Adrenal gland (tissue), 12 donors: Measurements from ENCODE around the gene NUTF2. TPM values are rescaled to one million over a fixed set of nuclear protein-coding genes. Genes with fewer than 3 reads are reported as not detected.

Experiments
- DNase-seq, 7 donors: peaks; one replicate each; pipeline ENCODE4 v3.0.0-alpha.2; 2019 to 2020
- H3K27ac ChIP-seq, 5 donors: fragments of 200-600 bp; sonication (generic) in 4 of 5; 1 replicate in 3 of 5; 2 replicates in 2 of 5; pipeline versions ENCODE4 v1.5.1 to v1.8.0; 2016 to 2020; ENCODE audit warnings: mild to moderate bottlenecking in 1 of 5
- H3K27me3 ChIP-seq: fragments of 200-600 bp; 2 replicates; pipeline ENCODE4 v1.8.0; 2021
- H3K36me3 ChIP-seq, 2 donors: fragments of 200-600 bp; replicated peaks in 1 of 2; 1 replicate in 1 of 2; 2 replicates in 1 of 2; pipeline versions ENCODE4 v1.5.1 to v1.8.0; 2018 to 2022
- H3K4me1 ChIP-seq, 2 donors: fragments of 200-600 bp; replicated peaks in 1 of 2; 1 replicate in 1 of 2; 2 replicates in 1 of 2; pipeline versions ENCODE4 v1.5.1 to v1.8.0; 2018 to 2021
- H3K4me3 ChIP-seq, 4 donors: fragments of 200-600 bp; sonication (generic) in 3 of 4; one replicate each; pipeline ENCODE4 v1.5.1; 2016 to 2018
- H3K9me3 ChIP-seq, 3 donors: fragments of 200-600 bp; sonication (generic) in 1 of 3; replicated peaks in 1 of 3; 1 replicate in 2 of 3; 2 replicates in 1 of 3; pipeline versions ENCODE4 v1.5.1 to v1.8.0; 2016 to 2021
- CTCF ChIP-seq, 6 experiments: fragments of 450-650 bp in 4 of 6; fragments of 200-600 bp in 2 of 6; sonication (generic) in 1 of 6; IDR thresholded peaks; 1 replicate in 5 of 6; 2 replicates in 1 of 6; pipeline versions ENCODE4 v1.5.1 to v1.8.0; 2016 to 2021; ENCODE audit warnings: antibody characterized with exemption in 6 of 6, mild to moderate bottlenecking in 2 of 6, moderate library complexity in 1 of 6
- POLR2A ChIP-seq, 2 donors: fragments of 450-650 bp; IDR thresholded peaks; one replicate each; pipeline ENCODE4 v1.6.1; 2017; ENCODE audit warnings: antibody characterized with exemption in 2 of 2, mild to moderate bottlenecking in 2 of 2, moderate library complexity in 1 of 2
- WGBS, 4 donors: extraction: QIAGEN DNeasy Blood & Tissue Kit in 2 of 4; methylation state at CpG; one replicate each; pipeline versions ENCODE4 v1.1.5 to v1.1.7; 2013 to 2017; 5-methylcytosine and 5-hydroxymethylcytosine counted together
- intact Hi-C, 2 donors: fragments of 100-400 bp; cut with DNase I; formaldehyde crosslinking; loops; one replicate each; pipeline versions ENCODE4 v1.14.1 to v1.15.0; 2022 to 2023
- polyA plus RNA-seq, 3 donors: library from polyadenylated mRNA; stranded (reverse); fragments of 200-250 nt in 2 of 3; fragments of 350-450 nt in 1 of 3; fragmentation: Illumina TruSeq in 1 of 3; extraction: RNeasy Lipid Tissue Mini Kit (QIAGEN cat#74804) in 1 of 3; gene quantifications; one replicate each; pipeline ENCODE4 v1.2.3, GENCODE V29; 2013 to 2014
- total RNA-seq, 9 donors: library from RNA; depleted of rRNA in 4 of 9; stranded (reverse); fragments of >200 nt in 4 of 9; fragments of 120-200 nt in 1 of 9; fragmentation: NEBNext Ultra II Directional in 1 of 9; extraction: Animal tissue kit (Norgen Biotek cat#: 25700) in 1 of 9; gene quantifications; one replicate each; pipeline versions ENCODE4 v1.1.0 to v1.2.4, GENCODE V29; 2013 to 2023
- donor health status: healthy with polysubstance abuse.
- donor health status: Bipolar disorder and iron deficiency.
- donor health status: DM: yes; HTN: yes; CAD: no.
- donor health status: DM: no; HTN: no; CAD: no.
- donor health status: DM: no; HTN: no; CAD: no.
- donor health status: DM: yes; HTN: yes; CAD: no.

NUTF2 gene
- total and polyA plus RNA-seq, 12 donors, result 30.0 to 201 (median 87.1) TPM

DNA sequence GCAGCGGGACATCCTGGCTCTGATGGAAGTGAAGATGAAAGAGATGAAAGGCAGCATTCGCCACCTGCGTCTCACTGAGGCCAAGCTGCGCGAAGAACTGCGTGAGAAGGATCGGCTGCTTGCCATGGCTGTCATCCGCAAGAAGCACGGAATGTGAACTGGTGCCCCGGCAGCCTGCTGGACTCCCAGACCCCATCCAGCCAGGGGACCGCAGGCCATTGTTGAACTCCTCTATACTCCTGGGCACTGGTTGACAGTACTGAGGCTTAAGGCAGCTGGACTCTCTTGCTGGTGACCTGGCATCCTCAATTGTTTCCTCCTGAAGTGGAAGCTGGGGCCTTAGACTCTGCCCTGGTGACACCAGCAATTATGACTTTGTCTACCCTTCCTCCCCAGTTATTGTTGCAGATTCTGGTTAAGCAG, 3.4 kb upstream of the NUTF2 start:
- DNase-seq, result peak in 1 of 7 donors; percentile 41
- intact Hi-C loops, result no loop called here
- Histone ChIP-seq H3K36me3 (no peaks in the 10 kb centered on the region), H3K9me3 (no peaks in the 10 kb centered on the region), H3K4me3 (peak overlapping the region in 3 of 4 donors; percentile 19 to 94 (median 75)), H3K27ac (peak overlapping the region in 4 of 5 donors; percentile 94 to 100 (median 98)), H3K27me3 (no peaks in the 10 kb centered on the region), H3K4me1 (peaks cover 37 to 45% of the 10 kb centered on the region in 2 donors)
- TF ChIP-seq CTCF (IDR thresholded peaks at IDR 0.05), result peak in 1 of 6 experiments; percentile 0
- no peak for TF ChIP-seq POLR2A (IDR thresholded peaks at IDR 0.05)
- WGBS, 4 donors, result 0 to 12% (median 9%) methylated on average over 6 to 11 of the region's 11 CpGs

- no peak overlapping the region for H3K4me3 ChIP-seq
- intact Hi-C loops, result no loop called here
- H3K9me3 ChIP-seq, result no peaks in the 10 kb centered on the region
- 47 to 71% (median 64%) methylated on average over 3 to 4 of the region's 4 CpGs for WGBS, 4 donors
- no peaks in the 10 kb centered on the region for H3K27me3 ChIP-seq
- no peak for DNase-seq
- H3K27ac ChIP-seq, result peak overlapping the region in 2 of 5 donors; percentile 36 to 95
- TF ChIP-seq POLR2A (IDR thresholded peaks at IDR 0.05), result no peak
- peak in 1 of 6 experiments; percentile 16 for TF ChIP-seq CTCF (IDR thresholded peaks at IDR 0.05)
- no peaks in the 10 kb centered on the region for H3K36me3 ChIP-seq
- peaks cover 37 to 53% of the 10 kb centered on the region in 2 donors for H3K4me1 ChIP-seq
These were observed 2.2 kb upstream of the NUTF2 start for GRCh38 chr16:67844497-67844896.

DNA sequence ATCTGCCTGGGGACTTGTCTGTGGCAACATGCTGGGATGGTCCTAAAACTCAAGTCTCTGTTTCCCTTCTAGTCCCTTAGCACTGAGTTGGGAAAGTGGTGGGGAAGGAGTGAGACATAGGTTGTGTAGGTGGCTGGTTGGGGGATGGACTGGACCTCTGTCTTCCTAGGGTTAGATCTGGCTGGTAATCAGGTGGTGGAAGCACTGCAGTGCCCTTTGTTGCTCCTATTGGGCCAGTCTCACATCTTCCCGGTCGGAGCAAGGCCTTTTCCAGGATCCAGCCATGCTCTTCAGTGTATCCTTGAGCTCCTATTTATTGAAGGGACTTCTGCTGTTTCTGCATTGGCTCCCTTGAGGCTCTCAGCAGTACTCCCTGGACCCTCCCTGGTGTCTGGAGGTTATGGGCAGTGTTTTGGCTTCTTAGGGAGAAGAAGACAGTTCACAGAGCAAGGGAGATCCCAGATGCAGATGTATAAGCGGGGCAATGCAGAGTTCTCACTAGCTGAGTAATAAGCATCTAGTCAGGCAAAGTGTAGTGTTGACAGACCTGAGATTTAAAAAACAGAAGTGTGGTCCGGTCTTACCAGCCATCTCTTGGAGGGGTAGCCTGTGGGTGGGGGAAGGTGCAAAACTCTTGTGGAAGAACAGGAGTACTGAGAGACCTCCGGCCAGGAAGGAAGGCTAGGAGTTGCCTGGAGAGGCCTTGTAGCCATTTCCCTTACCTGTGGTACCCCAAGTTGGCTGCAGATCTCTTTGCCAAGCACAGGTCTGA, 1.3 kb upstream of the NUTF2 start:
- no peak for DNase-seq
- TF ChIP-seq POLR2A (IDR thresholded peaks at IDR 0.05) (no peak), CTCF (IDR thresholded peaks at IDR 0.05) (no peak)
- WGBS, 4 donors, result 66 to 76% (median 72%) methylated on average over 3 to 5 of the region's 5 CpGs
- Histone ChIP-seq H3K27me3 (no peaks in the 10 kb centered on the region), H3K4me3 (peak overlapping the region in 1 of 4 donors; percentile 85), H3K27ac (peak overlapping the region in 3 of 5 donors; percentile 90 to 95 (median 93)), H3K36me3 (no peaks in the 10 kb centered on the region), H3K9me3 (no peaks in the 10 kb centered on the region), H3K4me1 (peaks cover 37 to 53% of the 10 kb centered on the region in 2 donors)
- intact Hi-C loops, result no loop called here

- no peaks in the 10 kb centered on the region for H3K36me3 ChIP-seq
- no peaks in the 10 kb centered on the region for H3K27me3 ChIP-seq
- intact Hi-C loops, result no loop called here
- H3K9me3 ChIP-seq, result no peaks in the 10 kb centered on the region
- H3K27ac ChIP-seq, result peak overlapping the region; percentile 29 to 95 (median 90)
- H3K4me3 ChIP-seq, result peak overlapping the region; percentile 60 to 85 (median 83)
- WGBS, 4 donors, result 13 to 19% (median 18%) methylated on average over 2 of the region's 2 CpGs
- TF ChIP-seq POLR2A (IDR thresholded peaks at IDR 0.05) (no peak), CTCF (IDR thresholded peaks at IDR 0.05) (no peak)
- peaks cover 37 to 53% of the 10 kb centered on the region in 2 donors for H3K4me1 ChIP-seq
- no peak for DNase-seq
These were observed 742 bp upstream of the NUTF2 start for GRCh38 chr16:67846063-67846319.
